GM19025 (cell line): ENCODE measurements around the gene FBLN1.
"Not testable (repeated sequence)": the region's sequence is repeated elsewhere in the genome, so short reads cannot be mapped to it uniquely, and the experiment has no call there.

ENCODE experiments used
- ATAC-seq: cut with Tn5 transposase; IDR thresholded peaks from one replicate; pipeline ENCODE4 v1.9.1; 2021; ENCODE audit warnings: mild to moderate bottlenecking, low read depth, moderate library complexity; ENCODE audit not compliant: unreplicated experiment

FBLN1 gene

GRCh38 chr22:45476814-45477213 is 25.9 kb upstream of the FBLN1 start:
- no peak for ATAC-seq

- no peak for ATAC-seq
Measured at GRCh38 chr22:45477366-45478107, 25.1 kb upstream of the FBLN1 start.

GRCh38 chr22:45478108-45478771 is 24.4 kb upstream of the FBLN1 start:
- no peak for ATAC-seq

GRCh38 chr22:45480717-45481116 is 22.0 kb upstream of the FBLN1 start:
- ATAC-seq: no peak

GRCh38 chr22:45481661-45482060 is 21.0 kb upstream of the FBLN1 start:
- ATAC-seq: no peak

GRCh38 chr22:45482169-45482568 is 20.5 kb upstream of the FBLN1 start:
- ATAC-seq: no peak

- no peak for ATAC-seq
Measured at GRCh38 chr22:45483319-45483718, 19.4 kb upstream of the FBLN1 start.

- ATAC-seq: no peak
Measured at GRCh38 chr22:45483918-45484499, 18.7 kb upstream of the FBLN1 start.

- ATAC-seq: no peak
Measured at GRCh38 chr22:45484742-45485141, 17.9 kb upstream of the FBLN1 start.

GRCh38 chr22:45485261-45485660 is 17.4 kb upstream of the FBLN1 start:
- ATAC-seq: no peak

GRCh38 chr22:45488764-45489370 is 13.8 kb upstream of the FBLN1 start:
- no peak for ATAC-seq

- no peak for ATAC-seq
Measured at GRCh38 chr22:45490836-45491235, 11.8 kb upstream of the FBLN1 start.

GRCh38 chr22:45491841-45492240 is 10.8 kb upstream of the FBLN1 start:
- ATAC-seq: no peak

GRCh38 chr22:45493286-45493771 is 9.4 kb upstream of the FBLN1 start:
- no peak for ATAC-seq

GRCh38 chr22:45494306-45494705 is 8.4 kb upstream of the FBLN1 start:
- not testable (repeated sequence) for ATAC-seq

- ATAC-seq: not testable (repeated sequence)
Measured at GRCh38 chr22:45495616-45496015, 7.1 kb upstream of the FBLN1 start.

- ATAC-seq: no peak
Measured at GRCh38 chr22:45496451-45496941, 6.2 kb upstream of the FBLN1 start.

GRCh38 chr22:45497351-45498145 is 5.1 kb upstream of the FBLN1 start:
- ATAC-seq: no peak

GRCh38 chr22:45499746-45500145 is 2.9 kb upstream of the FBLN1 start:
- no peak for ATAC-seq
